HG03139 (cell line): ENCODE measurements around the gene GARRE1.
A peak's percentile ranks its signal among the peaks of the same experiment; 100 is the strongest.
"Not testable (repeated sequence)": the region's sequence is repeated elsewhere in the genome, so short reads cannot be mapped to it uniquely, and the experiment has no call there.

Source experiments
- ATAC-seq: cut with Tn5 transposase; IDR thresholded peaks from one replicate; pipeline ENCODE4 v1.9.1; 2021; ENCODE audit not compliant: unreplicated experiment

GARRE1 gene

DNA sequence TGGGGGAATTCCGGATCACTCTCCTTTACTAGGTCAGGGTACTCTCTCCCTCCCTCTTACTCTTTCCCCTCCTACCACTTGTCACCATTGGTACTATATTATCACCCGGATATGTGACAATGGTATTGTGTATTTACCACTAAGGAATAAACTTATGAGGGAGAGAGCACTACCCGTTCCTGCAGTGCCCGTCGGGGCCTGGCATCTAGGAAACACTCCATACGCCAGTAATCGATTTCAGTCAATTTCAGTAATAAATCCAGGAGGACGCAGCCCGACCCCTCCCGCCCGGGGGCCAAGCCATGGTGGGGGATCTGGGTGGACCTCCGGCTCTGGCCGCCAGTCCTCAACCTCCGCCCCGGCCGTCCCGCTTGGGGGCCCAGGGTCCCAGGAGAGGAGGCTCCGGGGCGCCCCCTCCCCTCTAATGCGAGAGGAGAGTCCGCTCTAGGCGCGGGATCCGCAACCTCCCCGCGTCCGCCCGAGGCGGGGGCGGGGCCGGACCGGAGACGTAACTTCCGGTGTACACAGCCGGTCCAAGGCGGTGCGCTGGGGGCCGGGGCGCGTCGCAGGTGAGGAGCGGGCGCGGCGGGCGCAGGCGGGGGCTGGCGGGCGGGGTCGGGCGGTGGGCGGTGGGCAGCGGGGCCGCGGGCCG is at the start of gene GARRE1:
TSS of gene GARRE1 (plus strand) at position 509 of the 652 bp plus-strand sequence. CDS start 45,920 bp downstream, outside the sequence.
- peak; percentile 77 for ATAC-seq

DNA sequence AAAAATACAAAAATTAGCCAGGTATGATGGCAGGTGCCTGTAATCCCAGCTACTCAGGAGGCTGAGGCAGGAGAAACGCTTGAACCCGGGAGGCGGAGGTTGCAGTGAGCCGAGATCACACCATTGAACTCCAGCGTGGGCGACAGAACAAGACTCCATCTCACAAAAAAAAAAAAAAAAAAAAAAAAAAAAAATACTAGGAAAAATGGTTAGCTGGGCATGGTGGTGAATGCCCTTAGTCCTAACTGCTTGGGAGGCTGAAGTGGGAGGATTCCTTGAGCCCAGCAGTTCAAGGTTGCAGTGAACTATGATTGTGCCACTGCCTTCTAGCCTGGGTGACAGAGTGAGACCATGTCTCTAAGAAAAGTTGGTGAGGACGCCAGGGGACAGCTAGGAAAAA is 49.0 kb upstream of the GARRE1 start:
- not testable (repeated sequence) for ATAC-seq

GRCh38 chr19:34208291-34208884 is 46.0 kb upstream of the GARRE1 start:
- ATAC-seq, result no peak

DNA sequence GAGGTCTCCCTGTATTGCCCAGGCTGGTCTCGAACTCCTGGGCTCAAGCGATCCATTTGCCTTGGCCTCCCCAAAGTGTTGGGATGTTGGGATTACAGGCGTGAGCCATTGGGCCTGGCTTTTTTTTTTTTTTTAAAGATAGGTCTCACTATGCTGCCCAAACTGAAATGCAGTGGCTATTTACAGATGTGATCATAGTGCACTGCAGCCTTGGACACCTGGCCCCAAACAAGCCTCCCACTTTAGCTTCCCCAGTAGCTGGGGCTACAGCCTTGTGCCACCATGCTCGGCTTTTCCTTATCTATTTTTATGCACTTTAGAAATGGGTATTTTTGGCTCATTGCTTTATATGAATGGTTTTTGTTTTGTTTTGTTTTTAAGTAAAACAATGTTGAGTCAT is 44.6 kb upstream of the GARRE1 start:
- no peak for ATAC-seq

GRCh38 chr19:34213283-34213682 is 41.1 kb upstream of the GARRE1 start:
- no peak for ATAC-seq

- ATAC-seq, result no peak
Measured at GRCh38 chr19:34214040-34214439, 40.3 kb upstream of the GARRE1 start.

GRCh38 chr19:34215006-34215665 is 39.2 kb upstream of the GARRE1 start:
- no peak for ATAC-seq

- ATAC-seq, result no peak
Measured at GRCh38 chr19:34215666-34216038, 38.7 kb upstream of the GARRE1 start.

GRCh38 chr19:34216745-34217219 is 37.6 kb upstream of the GARRE1 start:
- not testable (repeated sequence) for ATAC-seq

GRCh38 chr19:34217952-34218817 is 36.2 kb upstream of the GARRE1 start:
- peak; percentile 63 for ATAC-seq

DNA sequence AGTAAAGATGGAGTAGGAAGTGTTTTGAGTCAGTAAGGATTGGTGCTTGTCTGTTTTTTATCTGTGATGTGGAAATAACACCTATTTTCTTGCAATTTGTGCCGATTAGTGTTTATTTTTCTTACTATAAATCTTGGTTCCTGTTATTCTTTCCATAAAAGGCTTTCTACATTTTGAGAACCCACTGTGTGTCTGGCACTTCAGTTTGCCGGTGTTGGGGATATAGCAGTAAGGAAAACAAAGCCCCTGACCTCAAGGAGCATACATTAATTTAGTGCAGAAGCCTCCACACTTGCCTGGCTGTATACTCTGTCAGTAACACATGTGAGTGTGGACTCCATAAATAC is 35.6 kb upstream of the GARRE1 start:
- no peak for ATAC-seq

DNA sequence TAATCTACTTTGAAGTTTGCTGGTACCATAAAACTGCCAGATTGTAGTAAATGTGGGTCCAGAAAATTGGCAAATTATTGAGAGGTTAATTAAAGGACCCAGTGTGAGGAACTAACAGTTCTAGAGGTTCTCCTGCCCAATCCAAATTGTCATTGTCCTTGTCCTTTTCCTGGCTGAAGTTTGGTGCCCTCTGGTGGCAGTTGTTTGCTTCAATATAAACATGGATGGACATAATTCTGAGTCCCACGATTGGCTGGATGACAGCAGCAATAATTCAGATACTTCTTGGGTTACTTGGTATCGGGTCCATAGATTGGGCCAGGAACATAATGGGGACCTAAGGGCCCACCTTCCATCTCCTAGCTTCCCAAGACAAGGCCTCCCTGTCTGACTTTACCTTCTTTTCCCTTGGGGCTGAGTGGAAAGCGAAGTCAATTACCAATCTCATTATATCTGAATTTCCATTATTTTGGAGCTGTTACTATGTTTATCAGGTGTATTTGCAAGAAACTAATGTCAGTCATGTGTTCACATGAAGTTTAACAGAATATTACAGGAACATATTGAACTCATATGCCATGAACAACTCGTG is 33.8 kb upstream of the GARRE1 start:
- ATAC-seq, result no peak

DNA sequence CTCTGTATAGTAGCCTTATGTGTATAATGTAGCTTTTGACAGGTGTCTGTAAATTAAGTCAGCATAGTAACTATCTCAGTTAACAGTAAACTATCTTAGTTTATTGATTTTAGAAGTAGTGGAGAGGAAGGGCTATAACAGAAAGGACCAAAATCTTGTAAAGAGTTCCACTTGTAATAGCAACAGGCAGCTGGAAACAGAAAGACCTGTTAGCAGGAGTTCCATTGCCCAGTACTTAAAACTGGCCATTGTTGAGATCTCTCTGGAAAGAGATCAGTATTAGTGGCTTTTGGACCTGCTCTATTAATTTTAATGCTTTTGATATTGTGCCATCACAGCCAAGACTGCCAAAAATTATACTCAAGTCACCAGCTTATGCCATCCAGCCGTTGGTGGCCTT is 32.0 kb upstream of the GARRE1 start:
- no peak for ATAC-seq

DNA sequence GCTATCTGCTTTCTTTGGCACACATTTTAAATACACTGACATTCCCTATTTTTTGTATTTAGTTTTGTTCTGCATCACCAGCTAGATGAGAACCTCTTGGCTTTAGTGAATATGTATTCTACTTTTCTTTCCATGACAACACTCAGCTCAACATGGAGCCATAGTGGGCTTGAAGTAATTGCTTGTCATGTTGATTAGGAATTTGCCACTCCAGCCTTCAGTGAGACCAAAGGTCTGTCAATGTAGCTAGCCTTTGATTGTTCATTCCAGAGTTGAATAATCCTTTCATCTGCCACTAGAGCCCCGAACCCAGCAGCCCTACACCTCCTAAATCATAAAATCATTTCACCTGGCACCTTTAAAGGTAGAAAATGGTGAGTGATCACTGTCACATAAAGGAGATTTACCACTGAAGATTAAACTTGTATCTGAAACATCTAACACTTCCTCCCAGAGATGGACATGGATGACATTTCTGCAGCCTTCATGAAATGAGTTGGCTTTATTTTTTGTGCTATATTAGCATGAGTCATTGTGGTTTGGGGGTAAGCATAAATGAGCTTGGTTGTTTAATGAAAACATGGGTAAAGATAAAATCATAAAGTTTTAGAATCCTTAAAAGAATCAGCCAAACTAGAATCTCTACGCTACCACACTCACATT is 29.2 kb upstream of the GARRE1 start:
- ATAC-seq, result no peak

DNA sequence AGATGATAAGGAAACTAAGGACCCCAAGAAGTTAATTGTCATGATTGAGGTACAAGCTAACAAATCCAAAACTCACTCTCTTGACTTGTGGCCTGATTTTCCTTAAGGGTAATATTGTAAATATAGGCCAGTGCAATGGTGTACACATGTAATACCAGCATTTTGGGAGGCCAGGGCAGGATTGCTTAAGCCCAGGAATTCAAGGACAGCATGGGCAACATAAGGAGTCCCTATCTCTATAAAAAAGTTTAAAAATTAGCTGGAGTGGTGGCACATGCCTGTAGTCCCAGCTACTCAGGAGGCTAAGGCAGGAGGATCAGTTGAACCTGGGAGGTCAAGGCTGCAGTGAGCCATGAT is 28.7 kb upstream of the GARRE1 start:
- ATAC-seq, result no peak

- ATAC-seq, result no peak
Measured at GRCh38 chr19:34226036-34226435, 28.3 kb upstream of the GARRE1 start.

- no peak for ATAC-seq
Measured at GRCh38 chr19:34228347-34228746, 26.0 kb upstream of the GARRE1 start.

DNA sequence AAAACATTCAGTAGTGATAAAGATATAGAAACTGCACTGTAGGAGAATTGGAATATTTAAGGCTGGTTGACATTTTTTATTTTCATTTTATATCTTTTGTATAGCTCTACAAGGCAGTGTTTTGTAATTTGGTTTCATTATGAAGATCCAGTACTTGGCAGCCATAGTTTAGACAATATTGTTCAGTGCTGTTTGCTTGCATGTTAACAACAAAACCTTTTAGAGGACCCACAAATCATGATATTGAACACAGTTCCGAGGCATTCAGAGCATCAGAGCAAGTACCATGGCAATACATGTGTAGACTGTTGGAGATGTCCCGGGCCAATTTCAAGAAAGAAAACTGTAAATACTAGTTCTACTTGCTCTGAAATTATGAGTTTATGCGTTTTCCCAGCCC is 25.6 kb upstream of the GARRE1 start:
- no peak for ATAC-seq

- no peak for ATAC-seq
Measured at GRCh38 chr19:34229721-34230120, 24.6 kb upstream of the GARRE1 start.

DNA sequence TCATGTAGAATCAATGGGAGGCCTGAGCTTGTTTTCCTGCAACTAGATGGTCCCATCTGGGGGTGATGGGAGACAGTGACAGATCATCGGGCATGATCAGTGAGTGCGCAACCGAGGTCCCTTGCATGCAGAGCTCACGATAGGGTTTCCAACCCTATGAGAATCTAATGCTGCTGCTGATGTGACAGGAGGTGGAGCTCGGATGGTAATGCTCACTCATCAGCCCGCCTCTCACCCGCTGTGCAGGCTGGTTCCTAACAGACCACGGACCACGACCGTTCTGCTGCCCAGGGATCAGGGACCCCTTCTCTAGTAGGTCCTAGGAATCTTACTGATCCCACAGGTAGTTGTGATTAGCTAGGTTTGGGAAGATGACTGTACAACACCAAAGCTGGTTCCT is 23.5 kb upstream of the GARRE1 start:
- ATAC-seq, result no peak

GRCh38 chr19:34231439-34231838 is 22.9 kb upstream of the GARRE1 start:
- ATAC-seq, result no peak
